IMR-90 (cell line): ENCODE results near the gene RAD51B. TPM values are rescaled to one million over a fixed set of nuclear protein-coding genes. Genes with fewer than 3 reads are reported as not detected.

Experiments
- ATAC-seq: fragments of 200-7000 bp; cut with Tn5 transposase; 2 replicates; pipeline ENCODE4 v1.9.1; 2020; ENCODE audit warnings: low read depth, mild to moderate bottlenecking, moderate library complexity
- BruUV-seq: library from RNA; stranded (reverse); fragments of 400-500 nt; replicated peaks from 2 replicates; lab custom pipeline; 2021; lab: Mats Ljungman, UMichigan
- CTCF ChIA-PET: fragments of 300-600 bp; formaldehyde crosslinking; extraction: SDS; loops from one replicate; lab custom pipeline; 2021; ENCODE audit warnings: antibody characterized with exemption; lab: Yijun Ruan, JAX
- POLR2A ChIA-PET: fragments of 300-600 bp; sonication (Branson Sonifier 250); formaldehyde crosslinking; loops from one replicate; lab custom pipeline; 2022; ENCODE audit warnings: antibody characterized with exemption; ENCODE audit not compliant: unreplicated experiment; lab: Charles Lee
- DNase-seq: peaks from one replicate; pipeline ENCODE4 v3.0.0; 2013
- H2AFZ ChIP-seq: replicated peaks from 2 replicates; pipeline ENCODE3; 2013; ENCODE audit warnings: low read length, mild to moderate bottlenecking; ENCODE audit not compliant: poor library complexity
- H2AK5ac ChIP-seq: 2 replicates; pipeline ENCODE4 v1.6.1; 2013; ENCODE audit warnings: low read depth, low read length, inconsistent platforms
- H2AK9ac ChIP-seq: replicated peaks from 2 replicates; pipeline ENCODE3; 2013; ENCODE audit warnings: mild to moderate bottlenecking, low read depth, low read length, moderate library complexity; ENCODE audit not compliant: poor library complexity
- H2BK120ac ChIP-seq: 2 replicates; pipeline ENCODE4 v1.6.1; 2013; ENCODE audit warnings: low read depth, low read length, inconsistent platforms
- H2BK15ac ChIP-seq: 3 replicates; pipeline ENCODE4 v1.6.1; 2013; ENCODE audit warnings: low read depth, low read length, inconsistent platforms
- H2BK20ac ChIP-seq: 2 replicates; pipeline ENCODE4 v1.6.1; 2013; ENCODE audit warnings: low read depth, mild to moderate bottlenecking, inconsistent platforms, low read length, moderate library complexity
- H2BK5ac ChIP-seq: 2 replicates; pipeline ENCODE4 v1.6.1; 2013; ENCODE audit warnings: mild to moderate bottlenecking, low read depth, low read length, inconsistent platforms; ENCODE audit not compliant: poor library complexity, severe bottlenecking
- H3K14ac ChIP-seq: replicated peaks from 2 replicates; pipeline ENCODE4 v1.6.1; 2013; ENCODE audit warnings: low read depth, low read length, inconsistent platforms
- H3K18ac ChIP-seq: 2 replicates; pipeline ENCODE4 v1.6.1; 2013; ENCODE audit warnings: low read depth, low read length, control low read depth
- H3K23ac ChIP-seq: 2 replicates; pipeline ENCODE4 v1.6.1; 2013; ENCODE audit warnings: low read depth, low read length, inconsistent platforms
- H3K27ac ChIP-seq: 2 replicates; pipeline ENCODE4 v1.5.1; 2013; ENCODE audit warnings: mild to moderate bottlenecking, control low read depth, low read length; ENCODE audit not compliant: insufficient read depth
- H3K27me3 ChIP-seq: 2 replicates; pipeline ENCODE4 v1.6.1; 2013; ENCODE audit warnings: low read length; ENCODE audit not compliant: control insufficient read depth, insufficient read depth
- H3K36me3 ChIP-seq: 2 replicates; pipeline ENCODE4 v1.6.1; 2013; ENCODE audit warnings: low read length, mixed read lengths; ENCODE audit not compliant: control insufficient read depth, insufficient read depth
- H3K4ac ChIP-seq: 2 replicates; pipeline ENCODE4 v1.6.1; 2013; ENCODE audit warnings: low read depth, low read length, inconsistent platforms
- H3K4me1 ChIP-seq: 2 replicates; pipeline ENCODE4 v1.6.1; 2013; ENCODE audit warnings: low read length, mixed read lengths; ENCODE audit not compliant: control insufficient read depth, insufficient read depth
- H3K4me2 ChIP-seq: 2 replicates; pipeline ENCODE4 v1.6.1; 2013; ENCODE audit warnings: low read depth, mild to moderate bottlenecking, control low read depth, low read length, moderate library complexity
- H3K4me3 ChIP-seq: 2 replicates; pipeline ENCODE4 v1.5.1; 2013; ENCODE audit warnings: low read depth, mild to moderate bottlenecking, control low read depth, low read length, moderate library complexity; ENCODE audit not compliant: insufficient read depth
- H3K56ac ChIP-seq: 2 replicates; pipeline ENCODE4 v1.6.1; 2013; ENCODE audit warnings: low read length, inconsistent platforms; ENCODE audit not compliant: insufficient read depth; ENCODE audit errors: extremely low read depth
- H3K79me1 ChIP-seq, 2 experiments: 2 replicates each; pipeline ENCODE4 v1.6.1; 2013; ENCODE audit warnings: low read length in 2 of 2, inconsistent platforms in 1 of 2, low read depth in 1 of 2
- H3K9ac ChIP-seq: 2 replicates; pipeline ENCODE4 v1.6.1; 2013; ENCODE audit warnings: low read depth, low read length, control low read depth
- H3K9me1 ChIP-seq: 2 replicates; pipeline ENCODE4 v1.6.1; 2013; ENCODE audit warnings: low read length, inconsistent platforms; ENCODE audit not compliant: insufficient read depth
- H3K9me3 ChIP-seq: 2 replicates; pipeline ENCODE4 v1.6.1; 2013; ENCODE audit warnings: low read length; ENCODE audit not compliant: control insufficient read depth, insufficient read depth
- H4K20me1 ChIP-seq: 2 replicates; pipeline ENCODE4 v1.6.1; 2013; ENCODE audit warnings: low read length, inconsistent platforms; ENCODE audit not compliant: insufficient read depth
- H4K5ac ChIP-seq: 2 replicates; pipeline ENCODE4 v1.6.1; 2013; ENCODE audit warnings: mild to moderate bottlenecking, low read depth, low read length, control low read depth
- H4K8ac ChIP-seq, 2 experiments: 2 replicates each; pipeline ENCODE4 v1.6.1; 2013; ENCODE audit warnings: low read depth in 2 of 2, low read length in 2 of 2, control low read depth in 1 of 2, inconsistent platforms in 1 of 2
- H4K91ac ChIP-seq: 2 replicates; pipeline ENCODE4 v1.6.1; 2013; ENCODE audit warnings: low read depth, low read length, inconsistent platforms; ENCODE audit not compliant: insufficient read depth
- CTCF ChIP-seq: conservative IDR thresholded peaks from 2 replicates; pipeline ENCODE4 v1.5.1; 2012; ENCODE audit warnings: mild to moderate bottlenecking, low read depth, low read length, improper control_type of control experiment
- MXI1 ChIP-seq: IDR thresholded peaks from 2 replicates; pipeline ENCODE4 v1.6.1; 2012; ENCODE audit warnings: low read depth, mild to moderate bottlenecking, low read length, moderate library complexity, borderline replicate concordance
- POLR2A ChIP-seq: IDR thresholded peaks from 2 replicates; pipeline ENCODE4 v1.6.1; 2012; ENCODE audit warnings: mild to moderate bottlenecking, low read depth, low read length
- RAD21 ChIP-seq: IDR thresholded peaks from 2 replicates; pipeline ENCODE4 v1.6.1; 2012; ENCODE audit warnings: low read length, improper control_type of control experiment
- WGBS, 2 experiments: methylation state at CpG; one replicate each; pipeline versions ENCODE4 v1.1.5 to v1.1.7; 2013; ENCODE audit warnings: missing lambda C conversion rate in 2 of 2; ENCODE audit not compliant: insufficient read length in 1 of 2; ENCODE audit errors: extremely low coverage in 2 of 2; 5-methylcytosine and 5-hydroxymethylcytosine counted together
- dilution Hi-C: fragments of 300-500 bp; cut with HindIII; formaldehyde crosslinking; loops from one replicate; pipeline ENCODE4 v1.14.3; 2018; ENCODE audit warnings: low sequenced_read_pairs; ENCODE audit not compliant: unreplicated experiment
- in situ Hi-C: fragments of 300-500 bp; cut with MboI; formaldehyde crosslinking; loops from 3 replicates; pipeline ENCODE4 v1.14.3; 2019; ENCODE audit warnings: low sequenced_read_pairs, inconsistent platforms, mixed read lengths
- intact Hi-C: fragments of 100-400 bp; cut with micrococcal nuclease; formaldehyde crosslinking; loops from 2 replicates; pipeline ENCODE4 v1.10.0; 2022
- polyA plus RNA-seq, 3 experiments: library from polyadenylated mRNA; depleted of rRNA; stranded (reverse); fragments of >200 nt; gene quantifications; 2 replicates each; pipeline ENCODE4 v1.2.3, GENCODE V29; 2012; ENCODE audit warnings: low replicate concordance in 1 of 3
- total RNA-seq: library from RNA; depleted of rRNA; stranded (reverse); fragments of >200 nt; gene quantifications from 2 replicates; pipeline ENCODE4 v1.2.3, GENCODE V29; 2012

RAD51B gene
- total and polyA plus RNA-seq, 2 of the 4 experiments (the other 2 are of a cell fraction): 5.1 to 18.8 TPM

DNA sequence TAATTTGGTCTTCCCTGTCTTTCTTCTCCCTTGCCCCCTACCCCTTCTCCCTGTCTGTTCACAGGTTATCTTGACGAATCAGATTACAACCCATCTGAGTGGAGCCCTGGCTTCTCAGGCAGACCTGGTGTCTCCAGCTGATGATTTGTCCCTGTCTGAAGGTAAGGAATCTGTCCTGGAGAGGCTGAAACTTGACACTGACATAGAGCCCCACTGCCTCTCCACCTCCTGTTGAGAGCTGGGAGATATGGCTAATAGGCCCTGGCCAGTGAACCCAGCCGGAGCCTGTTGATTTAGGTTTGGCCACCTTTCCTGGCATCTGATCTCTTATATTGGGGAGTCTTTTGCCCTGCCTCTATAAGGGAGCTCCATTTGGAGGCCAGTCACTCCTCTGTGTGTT is 472.2 kb downstream of the RAD51B start:
- POLR2A ChIA-PET: no interaction called here
- CTCF ChIA-PET: no interaction called here

More for the DNA sequence above, 472.2 kb downstream of the RAD51B start:
- Histone ChIP-seq H3K9me3 (no peaks in the 10 kb centered on the region), H2AK5ac (no peak overlapping the region), H3K4me1 (no peaks in the 10 kb centered on the region), H2BK120ac (no peak overlapping the region), H3K4me2 (no peak overlapping the region), H3K79me1 (no peaks in the 10 kb centered on the region), H2AK9ac (no peak overlapping the region), H3K27ac (no peak overlapping the region), H4K91ac (no peak overlapping the region), H3K56ac (no peak overlapping the region), H2BK5ac (no peak overlapping the region), H2AFZ (no peak overlapping the region), H3K4ac (no peak overlapping the region), H4K20me1 (no peaks in the 10 kb centered on the region), H4K5ac (no peak overlapping the region), H2BK15ac (no peak overlapping the region), H3K9me1 (no peaks in the 10 kb centered on the region), H3K18ac (no peak overlapping the region), H3K4me3 (no peak overlapping the region), H2BK20ac (no peak overlapping the region), H4K8ac (no peak overlapping the region), H3K23ac (no peak overlapping the region), H3K36me3 (no peaks in the 10 kb centered on the region), H3K9ac (no peak overlapping the region), H3K27me3 (no peaks in the 10 kb centered on the region), H3K14ac (no peak overlapping the region)
- intact Hi-C loops (no loop called here), dilution Hi-C loops (no loop called here), in situ Hi-C loops (no loop called here)
- DNase-seq (no peak), ATAC-seq (no peak)
- no CpG with 5 or more reads among the region's 2 CpGs for WGBS, 2 experiments
- no TSS peak for BruUV-seq
- TF ChIP-seq POLR2A: no peak
- TF ChIP-seq RAD21: no peak
- TF ChIP-seq MXI1: no peak
- TF ChIP-seq CTCF: no peak
